H9 (cell line): ENCODE measurements around the gene SCUBE1. TPM values are rescaled to one million over a fixed set of nuclear protein-coding genes. Genes with fewer than 3 reads are reported as not detected.

Experiments
- DNase-seq: peaks from one replicate; pipeline ENCODE4 v3.0.0-alpha.2; 2017
- H2AFZ ChIP-seq: one replicate; pipeline ENCODE4 v1.6.1; 2013; ENCODE audit warnings: mild to moderate bottlenecking, low read length, control low read depth, moderate library complexity
- H2AK5ac ChIP-seq: 2 replicates; pipeline ENCODE4 v1.6.1; 2013; ENCODE audit warnings: low read length, control low read depth, mixed read lengths; ENCODE audit not compliant: insufficient read length
- H2BK120ac ChIP-seq: one replicate; pipeline ENCODE4 v1.6.1; 2013; ENCODE audit warnings: low read depth, mild to moderate bottlenecking, low read length, control low read depth, inconsistent platforms; ENCODE audit not compliant: poor library complexity, severe bottlenecking
- H2BK12ac ChIP-seq: 2 replicates; pipeline ENCODE4 v1.6.1; 2013; ENCODE audit warnings: low read length, control low read depth, mixed read lengths, low read depth; ENCODE audit not compliant: insufficient read length
- H2BK15ac ChIP-seq: 2 replicates; pipeline ENCODE4 v1.6.1; 2013; ENCODE audit warnings: low read depth, low read length, control low read depth
- H2BK20ac ChIP-seq: one replicate; pipeline ENCODE4 v1.6.1; 2013; ENCODE audit warnings: low read depth, mild to moderate bottlenecking, low read length, control low read depth, inconsistent platforms; ENCODE audit not compliant: poor library complexity, severe bottlenecking
- H2BK5ac ChIP-seq: 2 replicates; pipeline ENCODE4 v1.6.1; 2013; ENCODE audit warnings: low read length, control low read depth, mixed read lengths; ENCODE audit not compliant: insufficient read length
- H3K14ac ChIP-seq: 2 replicates; pipeline ENCODE4 v1.6.1; 2013; ENCODE audit warnings: low read length, control low read depth; ENCODE audit not compliant: insufficient read depth
- H3K18ac ChIP-seq: 2 replicates; pipeline ENCODE4 v1.6.1; 2013; ENCODE audit warnings: low read depth, mild to moderate bottlenecking, mixed read lengths, low read length, control low read depth; ENCODE audit not compliant: insufficient read length
- H3K23ac ChIP-seq: 2 replicates; pipeline ENCODE4 v1.6.1; 2013; ENCODE audit warnings: low read length, control low read depth, mixed read lengths, low read depth; ENCODE audit not compliant: insufficient read length
- H3K23me2 ChIP-seq: 2 replicates; pipeline ENCODE4 v1.6.1; 2013; ENCODE audit warnings: low read depth, mild to moderate bottlenecking, mixed read lengths, low read length, control low read depth; ENCODE audit not compliant: insufficient read length, poor library complexity, severe bottlenecking
- H3K27ac ChIP-seq: 2 replicates; pipeline ENCODE4 v1.5.1; 2013; ENCODE audit warnings: low read length, control low read depth, mixed read lengths, low read depth; ENCODE audit not compliant: insufficient read length
- H3K27me3 ChIP-seq: 2 replicates; pipeline ENCODE4 v1.6.1; 2013; ENCODE audit warnings: low read length, control low read depth, inconsistent platforms; ENCODE audit not compliant: insufficient read depth
- H3K4ac ChIP-seq: 2 replicates; pipeline ENCODE4 v1.6.1; 2013; ENCODE audit warnings: low read depth, mild to moderate bottlenecking, control low read depth, inconsistent platforms, low read length, moderate library complexity
- H3K4me1 ChIP-seq: 2 replicates; pipeline ENCODE4 v1.6.1; 2013; ENCODE audit warnings: low read length, control low read depth, inconsistent platforms; ENCODE audit not compliant: insufficient read depth
- H3K4me2 ChIP-seq: 2 replicates; pipeline ENCODE4 v1.6.1; 2013; ENCODE audit warnings: low read length, control low read depth, mixed read lengths; ENCODE audit not compliant: insufficient read length, insufficient read depth
- H3K56ac ChIP-seq: 2 replicates; pipeline ENCODE4 v1.6.1; 2013; ENCODE audit warnings: low read depth, mild to moderate bottlenecking, mixed read lengths, low read length, control low read depth; ENCODE audit not compliant: insufficient read length
- H3K79me1 ChIP-seq: 2 replicates; pipeline ENCODE4 v1.6.1; 2013; ENCODE audit warnings: low read depth, mild to moderate bottlenecking, moderate library complexity, low read length, control low read depth, inconsistent platforms; ENCODE audit not compliant: insufficient read depth, poor library complexity, severe bottlenecking
- H3K79me2 ChIP-seq: 2 replicates; pipeline ENCODE4 v1.6.1; 2013; ENCODE audit warnings: low read length, control low read depth, inconsistent platforms; ENCODE audit not compliant: insufficient read depth
- H3K9ac ChIP-seq: 2 replicates; pipeline ENCODE4 v1.6.1; 2013; ENCODE audit warnings: low read length, control low read depth, mixed read lengths; ENCODE audit not compliant: insufficient read length; ENCODE audit errors: extremely low read depth
- H3K9me3 ChIP-seq: one replicate; pipeline ENCODE4 v1.6.1; 2013; ENCODE audit warnings: low read depth, low read length, inconsistent platforms; ENCODE audit not compliant: control insufficient read depth
- H3T11ph ChIP-seq: one replicate; pipeline ENCODE4 v1.6.1; 2013; ENCODE audit warnings: mild to moderate bottlenecking, low read length, control low read depth, inconsistent platforms
- H4K20me1 ChIP-seq: one replicate; pipeline ENCODE4 v1.6.1; 2013; ENCODE audit not compliant: control insufficient read depth, insufficient read length, insufficient read depth
- H4K5ac ChIP-seq: 2 replicates; pipeline ENCODE4 v1.6.1; 2013; ENCODE audit warnings: low read depth, mild to moderate bottlenecking, mixed read lengths, low read length, control low read depth; ENCODE audit not compliant: insufficient read length
- H4K8ac ChIP-seq: replicated peaks from 2 replicates; pipeline ENCODE4 v1.6.1; 2013; ENCODE audit warnings: low read length, control low read depth, mixed read lengths, low read depth; ENCODE audit not compliant: insufficient read length
- H4K91ac ChIP-seq: 2 replicates; pipeline ENCODE4 v1.6.1; 2013; ENCODE audit warnings: low read depth, mild to moderate bottlenecking, moderate library complexity, mixed read lengths, low read length, control low read depth; ENCODE audit not compliant: insufficient read length
- H3K27ac Mint-ChIP-seq, 3 experiments: 2 replicates in 2 of 3; 3 replicates in 1 of 3; pipeline ENCODE4 v1.8.0; 2020 to 2021; ENCODE audit warnings: mixed read lengths in 3 of 3, mild to moderate bottlenecking in 1 of 3, moderate library complexity in 1 of 3
- H3K27me3 Mint-ChIP-seq: 2 replicates; pipeline ENCODE4 v1.8.0; 2021; ENCODE audit warnings: low read depth, mild to moderate bottlenecking, moderate library complexity, mixed read lengths
- H3K36me3 Mint-ChIP-seq, 3 experiments: 2 replicates in 2 of 3; 3 replicates in 1 of 3; pipeline ENCODE4 v1.8.0; 2020 to 2021; ENCODE audit warnings: low read depth in 3 of 3, mixed read lengths in 3 of 3; ENCODE audit not compliant: insufficient read depth in 1 of 3
- H3K4me1 Mint-ChIP-seq, 2 experiments: 2 replicates each; pipeline ENCODE4 v1.8.0; 2020; ENCODE audit warnings: mixed read lengths in 2 of 2
- H3K4me3 Mint-ChIP-seq, 2 experiments: 2 replicates in 1 of 2; 3 replicates in 1 of 2; pipeline ENCODE4 v1.8.0; 2020 to 2021; ENCODE audit warnings: mild to moderate bottlenecking in 2 of 2, mixed read lengths in 2 of 2, moderate library complexity in 1 of 2
- H3K9me3 Mint-ChIP-seq, 2 experiments: 2 replicates in 1 of 2; 3 replicates in 1 of 2; pipeline ENCODE4 v1.8.0; 2020; ENCODE audit warnings: mild to moderate bottlenecking in 2 of 2, mixed read lengths in 2 of 2, moderate library complexity in 1 of 2
- CTCF ChIP-seq: fragments of 200-600 bp; sonication (generic); conservative IDR thresholded peaks from 3 replicates; pipeline ENCODE4 v1.8.0; 2021; ENCODE audit warnings: antibody characterized with exemption, mild to moderate bottlenecking
- WGBS: extraction: QIAGEN DNeasy Blood & Tissue Kit; methylation state at CpG from one replicate; pipeline ENCODE4 v1.1.7; 2013; ENCODE audit warnings: missing lambda C conversion rate, low lambda C conversion rate, mixed read lengths; ENCODE audit not compliant: insufficient read length; ENCODE audit errors: extremely low coverage; 5-methylcytosine and 5-hydroxymethylcytosine counted together
- total RNA-seq: library from RNA; stranded (reverse); gene quantifications from 2 replicates; pipeline ENCODE4 v1.2.1, GENCODE V29; 2021

SCUBE1 gene
- total RNA-seq, 1 experiment from 2014 or later: 1.2 TPM

- H3K27me3 ChIP-seq: no peaks in the 10 kb centered on the region; the same call in 1 of the 2 replicates
- no peaks in the 10 kb centered on the region for H4K20me1 ChIP-seq
- no peak overlapping the region for H3K4ac ChIP-seq
- no peak overlapping the region for H2BK15ac ChIP-seq
- H3K79me2 ChIP-seq: no peaks in the 10 kb centered on the region
- no CpG with 5 or more reads among the region's 13 CpGs for WGBS
- H2BK20ac ChIP-seq: no peak overlapping the region
- H3K14ac ChIP-seq: peak overlapping the region; percentile 31; the same call in 1 of the 2 replicates
- H3K79me1 ChIP-seq: no peaks in the 10 kb centered on the region
- H2AK5ac ChIP-seq: no peak overlapping the region
- H3K4me2 ChIP-seq: no peak overlapping the region
- no peak overlapping the region for H3K18ac ChIP-seq
- no peaks in the 10 kb centered on the region for H3K23me2 ChIP-seq
- Mint-ChIP-seq H3K27me3 (peaks cover 25% of the 10 kb centered on the region), H3K4me3 (no peak overlapping the region), H3K27ac (no peak overlapping the region), H3K4me1 (peaks cover 28 to 38% of the 10 kb centered on the region in 2 experiments), H3K36me3 (no peaks in the 10 kb centered on the region; a peak in 1 of 7 replicates), H3K9me3 (no peaks in the 10 kb centered on the region; a peak in 1 of 5 replicates)
- H2BK120ac ChIP-seq: no peak overlapping the region
- H2BK12ac ChIP-seq: no peak overlapping the region
- H4K8ac ChIP-seq: no peak overlapping the region
- no peak for DNase-seq
- no peak overlapping the region for H2BK5ac ChIP-seq
- TF ChIP-seq CTCF: no peak
- H3K9ac ChIP-seq: no peak overlapping the region
- no peak overlapping the region for H3T11ph ChIP-seq
- H2AFZ ChIP-seq: no peak overlapping the region
- no peak overlapping the region for H3K23ac ChIP-seq
- no peaks in the 10 kb centered on the region; the same call in 1 of the 2 replicates for H3K4me1 ChIP-seq
- H4K91ac ChIP-seq: no peak overlapping the region
- no peaks in the 10 kb centered on the region for H3K9me3 ChIP-seq
- H3K56ac ChIP-seq: no peak overlapping the region
- H3K27ac ChIP-seq: no peak overlapping the region
- H4K5ac ChIP-seq: no peak overlapping the region
Observed at GRCh38 chr22:43222262-43222661, 120.9 kb downstream of the SCUBE1 start.
